ENCODE results near the gene CELA2A.

The CELA2A gene

GRCh38 chr1:15456313-15456954 is at the start of gene CELA2A:
Gene CELA2A, plus strand, starts transcription at chr1:15456732. Its CDS starts 22 bp downstream, at chr1:15456754.
- no peak for DNase-seq

GRCh38 chr1:15407580-15407979 is 49.0 kb upstream of the CELA2A start:
- no peak for DNase-seq

GRCh38 chr1:15408890-15409387 is 47.6 kb upstream of the CELA2A start:
- no peak for DNase-seq

- peak; percentile 76 for DNase-seq
Observed at GRCh38 chr1:15409388-15410222, 46.9 kb upstream of the CELA2A start, which contains the start of gene EFHD2. Gene EFHD2, plus strand, starts transcription at chr1:15409888. Its CDS starts 84 bp downstream, at chr1:15409972.

- no peak for DNase-seq
Observed at GRCh38 chr1:15410223-15410883, 46.2 kb upstream of the CELA2A start.

GRCh38 chr1:15410884-15411245 is 45.7 kb upstream of the CELA2A start:
- DNase-seq: no peak

GRCh38 chr1:15411593-15412137 is 44.9 kb upstream of the CELA2A start:
- peak; percentile 38 for DNase-seq

- DNase-seq: no peak
Observed at GRCh38 chr1:15412175-15412800, 44.2 kb upstream of the CELA2A start.

GRCh38 chr1:15412843-15413242 is 43.7 kb upstream of the CELA2A start:
- peak; percentile 33 for DNase-seq

GRCh38 chr1:15413563-15414444 is 42.7 kb upstream of the CELA2A start:
- DNase-seq: no peak

GRCh38 chr1:15414445-15414983 is 42.0 kb upstream of the CELA2A start:
- DNase-seq: no peak

- DNase-seq: no peak
Observed at GRCh38 chr1:15417059-15417934, 39.2 kb upstream of the CELA2A start.

- peak; percentile 36 for DNase-seq
Observed at GRCh38 chr1:15418806-15419515, 37.6 kb upstream of the CELA2A start.

GRCh38 chr1:15420853-15421465 is 35.6 kb upstream of the CELA2A start:
- no peak for DNase-seq

- DNase-seq: no peak
Observed at GRCh38 chr1:15422871-15423270, 33.7 kb upstream of the CELA2A start.

- no peak for DNase-seq
Observed at GRCh38 chr1:15423355-15424077, 33.0 kb upstream of the CELA2A start.

- peak; percentile 93 for DNase-seq
Observed at GRCh38 chr1:15424146-15424667, 32.3 kb upstream of the CELA2A start.

- no peak for DNase-seq
Observed at GRCh38 chr1:15424981-15425380, 31.6 kb upstream of the CELA2A start.

Data from NCI-H2029 (cell line).